ENCODE results near the gene ZNF169.
"Not testable (repeated sequence)": the region's sequence is repeated elsewhere in the genome, so short reads cannot be mapped to it uniquely, and the experiment has no call there.

Gene ZNF169

GRCh38 chr9:94270009-94270408 is 10.9 kb downstream of the ZNF169 start:
- H3K9me2 ChIP-seq (replicated peaks; ENCODE audit: insufficient read depth, low read length) = no peaks in the 10 kb centered on the region
- no peaks in the 10 kb centered on the region for H3K9me3 ChIP-seq (replicated peaks; ENCODE audit: insufficient read depth, low read length)
- no peak overlapping the region for H3K4me3 ChIP-seq (ENCODE audit: low read length)
- H3K36me3 ChIP-seq (replicated peaks; ENCODE audit: insufficient read depth, low read length) = no peaks in the 10 kb centered on the region
- TF ChIP-seq EZH2 (optimal IDR thresholded peaks at IDR 0.05; ENCODE audit: low read depth, low read length) (no peak), CTCF (IDR thresholded peaks at IDR 0.05; ENCODE audit: low read length) (no peak), EZH2phosphoT487 (IDR thresholded peaks at IDR 0.05; ENCODE audit: low read length) (no peak)
- H3K27ac ChIP-seq (ENCODE audit: low read length) = no peak overlapping the region
- no peaks in the 10 kb centered on the region; the same call in 1 of the 2 replicates for H3K79me2 ChIP-seq (ENCODE audit: low read length)
- no peaks in the 10 kb centered on the region for H3F3A ChIP-seq (ENCODE audit: insufficient read depth, low read length)
- no peak for DNase-seq
- H3K27me3 ChIP-seq (replicated peaks; ENCODE audit: insufficient read depth, low read length) = no peaks in the 10 kb centered on the region
- no peaks in the 10 kb centered on the region for H3K4me1 ChIP-seq (ENCODE audit: low read length)
- H3K4me2 ChIP-seq (ENCODE audit: low read depth, low read length) = no peak overlapping the region
- H2AFZ ChIP-seq (ENCODE audit: low read length) = no peak overlapping the region
- H3K9ac ChIP-seq (ENCODE audit: low read length) = no peak overlapping the region
- H4K20me1 ChIP-seq (ENCODE audit: insufficient read depth, low read length) = no peaks in the 10 kb centered on the region

- not testable (repeated sequence) for H3K27ac ChIP-seq (ENCODE audit: low read length); H3K9me2 ChIP-seq (replicated peaks; ENCODE audit: insufficient read depth, low read length); H4K20me1 ChIP-seq (ENCODE audit: insufficient read depth, low read length); DNase-seq; H3K4me3 ChIP-seq (ENCODE audit: low read length); H3K27me3 ChIP-seq (replicated peaks; ENCODE audit: insufficient read depth, low read length); H3K4me1 ChIP-seq (ENCODE audit: low read length); H3K9ac ChIP-seq (ENCODE audit: low read length); H3K36me3 ChIP-seq (replicated peaks; ENCODE audit: insufficient read depth, low read length); H3F3A ChIP-seq (ENCODE audit: insufficient read depth, low read length); H3K9me3 ChIP-seq (replicated peaks; ENCODE audit: insufficient read depth, low read length); H3K79me2 ChIP-seq (ENCODE audit: low read length); H2AFZ ChIP-seq (ENCODE audit: low read length); H3K4me2 ChIP-seq (ENCODE audit: low read depth, low read length)
These were observed 17.9 kb downstream of the ZNF169 start for GRCh38 chr9:94277029-94277428.

- Histone ChIP-seq H3K9me2 (replicated peaks; ENCODE audit: insufficient read depth, low read length) (no peaks in the 10 kb centered on the region), H3K9ac (ENCODE audit: low read length) (no peak overlapping the region), H3K36me3 (replicated peaks; ENCODE audit: insufficient read depth, low read length) (0 out of 2 replicates have a peak, but pooled peaks cover 3% of the 10 kb centered on the region), H3K27me3 (replicated peaks; ENCODE audit: insufficient read depth, low read length) (no peaks in the 10 kb centered on the region), H3K27ac (ENCODE audit: low read length) (no peak overlapping the region), H3K79me2 (ENCODE audit: low read length) (peaks cover 4% of the 10 kb centered on the region; the same call in 1 of the 2 replicates), H3K4me1 (ENCODE audit: low read length) (no peaks in the 10 kb centered on the region), H3F3A (ENCODE audit: insufficient read depth, low read length) (no peaks in the 10 kb centered on the region), H3K4me3 (ENCODE audit: low read length) (no peak overlapping the region), H3K4me2 (ENCODE audit: low read depth, low read length) (no peak overlapping the region), H4K20me1 (ENCODE audit: insufficient read depth, low read length) (no peaks in the 10 kb centered on the region), H2AFZ (ENCODE audit: low read length) (no peak overlapping the region), H3K9me3 (replicated peaks; ENCODE audit: insufficient read depth, low read length) (no peaks in the 10 kb centered on the region)
- DNase-seq = no peak
- TF ChIP-seq EZH2phosphoT487 (IDR thresholded peaks at IDR 0.05; ENCODE audit: low read length) (no peak), CTCF (IDR thresholded peaks at IDR 0.05; ENCODE audit: low read length) (no peak), EZH2 (optimal IDR thresholded peaks at IDR 0.05; ENCODE audit: low read depth, low read length) (no peak)
These were observed 18.9 kb downstream of the ZNF169 start for GRCh38 chr9:94277885-94278536.

- Histone ChIP-seq H3K36me3 (replicated peaks; ENCODE audit: insufficient read depth, low read length) (0 out of 2 replicates have a peak, but pooled peaks cover 3% of the 10 kb centered on the region), H2AFZ (ENCODE audit: low read length) (no peak overlapping the region), H3K9me2 (replicated peaks; ENCODE audit: insufficient read depth, low read length) (no peaks in the 10 kb centered on the region), H3K27ac (ENCODE audit: low read length) (no peak overlapping the region), H3F3A (ENCODE audit: insufficient read depth, low read length) (no peaks in the 10 kb centered on the region), H3K27me3 (replicated peaks; ENCODE audit: insufficient read depth, low read length) (no peaks in the 10 kb centered on the region), H3K79me2 (ENCODE audit: low read length) (peaks cover under 1% of the 10 kb centered on the region; the same call in 1 of the 2 replicates), H3K4me3 (ENCODE audit: low read length) (no peak overlapping the region), H3K9me3 (replicated peaks; ENCODE audit: insufficient read depth, low read length) (no peaks in the 10 kb centered on the region), H3K4me1 (ENCODE audit: low read length) (no peaks in the 10 kb centered on the region), H3K9ac (ENCODE audit: low read length) (no peak overlapping the region), H4K20me1 (ENCODE audit: insufficient read depth, low read length) (no peaks in the 10 kb centered on the region), H3K4me2 (ENCODE audit: low read depth, low read length) (no peak overlapping the region)
- TF ChIP-seq CTCF (IDR thresholded peaks at IDR 0.05; ENCODE audit: low read length) (no peak), EZH2 (optimal IDR thresholded peaks at IDR 0.05; ENCODE audit: low read depth, low read length) (no peak), EZH2phosphoT487 (IDR thresholded peaks at IDR 0.05; ENCODE audit: low read length) (no peak)
- DNase-seq = no peak
These were observed 21.4 kb downstream of the ZNF169 start for GRCh38 chr9:94280409-94280989.
